H9 (cell line): Measurements from ENCODE around the gene LYRM2. TPM values are rescaled to one million over a fixed set of nuclear protein-coding genes. Genes with fewer than 3 reads are reported as not detected.

Experiments used
- DNase-seq: peaks from one replicate; pipeline ENCODE4 v3.0.0-alpha.2; 2017
- H2AFZ ChIP-seq: one replicate; pipeline ENCODE4 v1.6.1; 2013; ENCODE audit warnings: mild to moderate bottlenecking, low read length, control low read depth, moderate library complexity
- H2AK5ac ChIP-seq: 2 replicates; pipeline ENCODE4 v1.6.1; 2013; ENCODE audit warnings: low read length, control low read depth, mixed read lengths; ENCODE audit not compliant: insufficient read length
- H2BK120ac ChIP-seq: one replicate; pipeline ENCODE4 v1.6.1; 2013; ENCODE audit warnings: low read depth, mild to moderate bottlenecking, low read length, control low read depth, inconsistent platforms; ENCODE audit not compliant: poor library complexity, severe bottlenecking
- H2BK12ac ChIP-seq: 2 replicates; pipeline ENCODE4 v1.6.1; 2013; ENCODE audit warnings: low read length, control low read depth, mixed read lengths, low read depth; ENCODE audit not compliant: insufficient read length
- H2BK15ac ChIP-seq: 2 replicates; pipeline ENCODE4 v1.6.1; 2013; ENCODE audit warnings: low read depth, low read length, control low read depth
- H2BK20ac ChIP-seq: one replicate; pipeline ENCODE4 v1.6.1; 2013; ENCODE audit warnings: low read depth, mild to moderate bottlenecking, low read length, control low read depth, inconsistent platforms; ENCODE audit not compliant: poor library complexity, severe bottlenecking
- H2BK5ac ChIP-seq: 2 replicates; pipeline ENCODE4 v1.6.1; 2013; ENCODE audit warnings: low read length, control low read depth, mixed read lengths; ENCODE audit not compliant: insufficient read length
- H3K14ac ChIP-seq: 2 replicates; pipeline ENCODE4 v1.6.1; 2013; ENCODE audit warnings: low read length, control low read depth; ENCODE audit not compliant: insufficient read depth
- H3K18ac ChIP-seq: 2 replicates; pipeline ENCODE4 v1.6.1; 2013; ENCODE audit warnings: low read depth, mild to moderate bottlenecking, mixed read lengths, low read length, control low read depth; ENCODE audit not compliant: insufficient read length
- H3K23ac ChIP-seq: 2 replicates; pipeline ENCODE4 v1.6.1; 2013; ENCODE audit warnings: low read length, control low read depth, mixed read lengths, low read depth; ENCODE audit not compliant: insufficient read length
- H3K23me2 ChIP-seq: 2 replicates; pipeline ENCODE4 v1.6.1; 2013; ENCODE audit warnings: low read depth, mild to moderate bottlenecking, mixed read lengths, low read length, control low read depth; ENCODE audit not compliant: insufficient read length, poor library complexity, severe bottlenecking
- H3K27ac ChIP-seq: 2 replicates; pipeline ENCODE4 v1.5.1; 2013; ENCODE audit warnings: low read length, control low read depth, mixed read lengths, low read depth; ENCODE audit not compliant: insufficient read length
- H3K27me3 ChIP-seq: 2 replicates; pipeline ENCODE4 v1.6.1; 2013; ENCODE audit warnings: low read length, control low read depth, inconsistent platforms; ENCODE audit not compliant: insufficient read depth
- H3K4ac ChIP-seq: 2 replicates; pipeline ENCODE4 v1.6.1; 2013; ENCODE audit warnings: low read depth, mild to moderate bottlenecking, control low read depth, inconsistent platforms, low read length, moderate library complexity
- H3K4me1 ChIP-seq: 2 replicates; pipeline ENCODE4 v1.6.1; 2013; ENCODE audit warnings: low read length, control low read depth, inconsistent platforms; ENCODE audit not compliant: insufficient read depth
- H3K4me2 ChIP-seq: 2 replicates; pipeline ENCODE4 v1.6.1; 2013; ENCODE audit warnings: low read length, control low read depth, mixed read lengths; ENCODE audit not compliant: insufficient read length, insufficient read depth
- H3K56ac ChIP-seq: 2 replicates; pipeline ENCODE4 v1.6.1; 2013; ENCODE audit warnings: low read depth, mild to moderate bottlenecking, mixed read lengths, low read length, control low read depth; ENCODE audit not compliant: insufficient read length
- H3K79me1 ChIP-seq: 2 replicates; pipeline ENCODE4 v1.6.1; 2013; ENCODE audit warnings: low read depth, mild to moderate bottlenecking, moderate library complexity, low read length, control low read depth, inconsistent platforms; ENCODE audit not compliant: insufficient read depth, poor library complexity, severe bottlenecking
- H3K79me2 ChIP-seq: 2 replicates; pipeline ENCODE4 v1.6.1; 2013; ENCODE audit warnings: low read length, control low read depth, inconsistent platforms; ENCODE audit not compliant: insufficient read depth
- H3K9ac ChIP-seq: 2 replicates; pipeline ENCODE4 v1.6.1; 2013; ENCODE audit warnings: low read length, control low read depth, mixed read lengths; ENCODE audit not compliant: insufficient read length; ENCODE audit errors: extremely low read depth
- H3K9me3 ChIP-seq: one replicate; pipeline ENCODE4 v1.6.1; 2013; ENCODE audit warnings: low read depth, low read length, inconsistent platforms; ENCODE audit not compliant: control insufficient read depth
- H3T11ph ChIP-seq: one replicate; pipeline ENCODE4 v1.6.1; 2013; ENCODE audit warnings: mild to moderate bottlenecking, low read length, control low read depth, inconsistent platforms
- H4K20me1 ChIP-seq: one replicate; pipeline ENCODE4 v1.6.1; 2013; ENCODE audit not compliant: control insufficient read depth, insufficient read length, insufficient read depth
- H4K5ac ChIP-seq: 2 replicates; pipeline ENCODE4 v1.6.1; 2013; ENCODE audit warnings: low read depth, mild to moderate bottlenecking, mixed read lengths, low read length, control low read depth; ENCODE audit not compliant: insufficient read length
- H4K8ac ChIP-seq: replicated peaks from 2 replicates; pipeline ENCODE4 v1.6.1; 2013; ENCODE audit warnings: low read length, control low read depth, mixed read lengths, low read depth; ENCODE audit not compliant: insufficient read length
- H4K91ac ChIP-seq: 2 replicates; pipeline ENCODE4 v1.6.1; 2013; ENCODE audit warnings: low read depth, mild to moderate bottlenecking, moderate library complexity, mixed read lengths, low read length, control low read depth; ENCODE audit not compliant: insufficient read length
- H3K27ac Mint-ChIP-seq, 3 experiments: 2 replicates in 2 of 3; 3 replicates in 1 of 3; pipeline ENCODE4 v1.8.0; 2020 to 2021; ENCODE audit warnings: mixed read lengths in 3 of 3, mild to moderate bottlenecking in 1 of 3, moderate library complexity in 1 of 3
- H3K27me3 Mint-ChIP-seq: 2 replicates; pipeline ENCODE4 v1.8.0; 2021; ENCODE audit warnings: low read depth, mild to moderate bottlenecking, moderate library complexity, mixed read lengths
- H3K36me3 Mint-ChIP-seq, 3 experiments: 2 replicates in 2 of 3; 3 replicates in 1 of 3; pipeline ENCODE4 v1.8.0; 2020 to 2021; ENCODE audit warnings: low read depth in 3 of 3, mixed read lengths in 3 of 3; ENCODE audit not compliant: insufficient read depth in 1 of 3
- H3K4me1 Mint-ChIP-seq, 2 experiments: 2 replicates each; pipeline ENCODE4 v1.8.0; 2020; ENCODE audit warnings: mixed read lengths in 2 of 2
- H3K4me3 Mint-ChIP-seq, 2 experiments: 2 replicates in 1 of 2; 3 replicates in 1 of 2; pipeline ENCODE4 v1.8.0; 2020 to 2021; ENCODE audit warnings: mild to moderate bottlenecking in 2 of 2, mixed read lengths in 2 of 2, moderate library complexity in 1 of 2
- H3K9me3 Mint-ChIP-seq, 2 experiments: 2 replicates in 1 of 2; 3 replicates in 1 of 2; pipeline ENCODE4 v1.8.0; 2020; ENCODE audit warnings: mild to moderate bottlenecking in 2 of 2, mixed read lengths in 2 of 2, moderate library complexity in 1 of 2
- CTCF ChIP-seq: fragments of 200-600 bp; sonication (generic); conservative IDR thresholded peaks from 3 replicates; pipeline ENCODE4 v1.8.0; 2021; ENCODE audit warnings: antibody characterized with exemption, mild to moderate bottlenecking
- WGBS: extraction: QIAGEN DNeasy Blood & Tissue Kit; methylation state at CpG from one replicate; pipeline ENCODE4 v1.1.7; 2013; ENCODE audit warnings: missing lambda C conversion rate, low lambda C conversion rate, mixed read lengths; ENCODE audit not compliant: insufficient read length; ENCODE audit errors: extremely low coverage; 5-methylcytosine and 5-hydroxymethylcytosine counted together
- total RNA-seq: library from RNA; stranded (reverse); gene quantifications from 2 replicates; pipeline ENCODE4 v1.2.1, GENCODE V29; 2021

The LYRM2 gene
- total RNA-seq, 1 experiment from 2014 or later = 29.8 TPM

- H4K8ac ChIP-seq = no peak overlapping the region
- no peaks in the 10 kb centered on the region for H3K79me2 ChIP-seq
- no peak overlapping the region for H3T11ph ChIP-seq
- WGBS = no CpG with 5 or more reads among the region's 5 CpGs
- no peak overlapping the region for H3K18ac ChIP-seq
- no peak for DNase-seq
- Mint-ChIP-seq H3K36me3 (peaks cover 5 to 14% (median 9%) of the 10 kb centered on the region in 3 experiments; a peak in 6 of 7 replicates), H3K9me3 (peaks cover 17 to 19% of the 10 kb centered on the region in 2 experiments), H3K4me3 (no peak overlapping the region), H3K4me1 (peaks cover 20 to 29% of the 10 kb centered on the region in 2 experiments), H3K27ac (no peak overlapping the region), H3K27me3 (peaks cover 7% of the 10 kb centered on the region)
- H4K91ac ChIP-seq = no peak overlapping the region
- H2BK12ac ChIP-seq = no peak overlapping the region
- H2BK5ac ChIP-seq = no peak overlapping the region
- H2BK120ac ChIP-seq = no peak overlapping the region
- no peak overlapping the region for H2BK15ac ChIP-seq
- no peak overlapping the region for H2BK20ac ChIP-seq
- no peak for TF ChIP-seq CTCF
- H3K27ac ChIP-seq = no peak overlapping the region
- H3K56ac ChIP-seq = no peak overlapping the region
- no peaks in the 10 kb centered on the region for H3K23me2 ChIP-seq
- no peak overlapping the region for H2AFZ ChIP-seq
- H3K4ac ChIP-seq = no peak overlapping the region
- no peak overlapping the region for H3K23ac ChIP-seq
- H2AK5ac ChIP-seq = no peak overlapping the region
- no peak overlapping the region for H3K4me2 ChIP-seq
- peaks cover 5% of the 10 kb centered on the region; the same call in 1 of the 2 replicates for H3K4me1 ChIP-seq
- no peaks in the 10 kb centered on the region for H3K27me3 ChIP-seq
- no peak overlapping the region for H3K9ac ChIP-seq
- no peak overlapping the region for H3K14ac ChIP-seq
- H3K79me1 ChIP-seq = no peaks in the 10 kb centered on the region
- H4K20me1 ChIP-seq = no peaks in the 10 kb centered on the region
- H4K5ac ChIP-seq = no peak overlapping the region
- no peaks in the 10 kb centered on the region for H3K9me3 ChIP-seq
These were observed 85.1 kb downstream of the LYRM2 start for GRCh38 chr6:89553431-89553830.
